HepG2 (cell line): Measurements from ENCODE around the gene PDGFA. TPM values are rescaled to one million over a fixed set of nuclear protein-coding genes. Genes with fewer than 3 reads are reported as not detected.

ENCODE experiments used
- ATF1 ChIP-seq: IDR thresholded peaks from 2 replicates; pipeline ENCODE4 v1.6.1; 2016; ENCODE audit warnings: mild to moderate bottlenecking, control low read depth
- CREB1 ChIP-seq, 2 experiments: fragments of 450-650 bp in 1 of 2; IDR thresholded peaks; 2 replicates each; pipeline ENCODE4 v1.6.1; 2016 to 2017; ENCODE audit warnings: control low read depth in 1 of 2, mild to moderate bottlenecking in 1 of 2, missing compliant biosample characterization in 1 of 2, missing genetic modification characterization in 1 of 2
- HDAC6 ChIP-seq: fragments of 200-600 bp; sonication (generic); IDR thresholded peaks from 2 replicates; pipeline ENCODE4 v1.7.0; 2017; ENCODE audit warnings: mild to moderate bottlenecking, antibody characterized with exemption, low read length, low read depth
- HNF1A ChIP-seq, 2 experiments: sonication (generic) in 1 of 2; formaldehyde crosslinking in 1 of 2; IDR thresholded peaks; 2 replicates each; pipeline versions ENCODE4 v1.4.0 to v1.6.1; 2016 to 2020; ENCODE audit warnings: borderline replicate concordance in 1 of 2, low read depth in 1 of 2, mild to moderate bottlenecking in 1 of 2, missing genetic modification reagents in 1 of 2
- IRF2 ChIP-seq: IDR thresholded peaks from 2 replicates; pipeline ENCODE4 v1.6.1; 2018; ENCODE audit warnings: missing genetic modification reagents, missing compliant biosample characterization
- KDM3A ChIP-seq: IDR thresholded peaks from 2 replicates; pipeline ENCODE4 v1.6.1; 2018; ENCODE audit warnings: low read depth, missing compliant biosample characterization
- NFATC3 ChIP-seq: sonication (generic); formaldehyde crosslinking; IDR thresholded peaks from 2 replicates; pipeline ENCODE4 v1.5.1; 2020; ENCODE audit warnings: mild to moderate bottlenecking, missing genetic modification reagents
- NR2F1 ChIP-seq, 2 experiments: fragments of 450-650 bp in 1 of 2; formaldehyde crosslinking in 1 of 2; IDR thresholded peaks; 2 replicates each; pipeline versions ENCODE4 v1.5.0 to v1.6.1; 2016 to 2020; ENCODE audit warnings: mild to moderate bottlenecking in 1 of 2, missing compliant biosample characterization in 1 of 2, missing genetic modification reagents in 1 of 2, moderate library complexity in 1 of 2
- PATZ1 ChIP-seq: sonication (generic); formaldehyde crosslinking; IDR thresholded peaks from 2 replicates; pipeline ENCODE4 v1.4.0; 2020; ENCODE audit warnings: missing genetic modification reagents
- POLR2AphosphoS5 ChIP-seq: IDR thresholded peaks from 2 replicates; pipeline ENCODE4 v1.6.1; 2012; ENCODE audit warnings: low read depth, low read length
- RARA ChIP-seq: IDR thresholded peaks from 2 replicates; pipeline ENCODE4 v1.6.1; 2016; ENCODE audit warnings: missing genetic modification reagents, missing compliant biosample characterization
- SMAD3 ChIP-seq: sonication (generic); formaldehyde crosslinking; IDR thresholded peaks from 2 replicates; pipeline ENCODE4 v1.4.0; 2020; ENCODE audit warnings: missing genetic modification reagents
- SOX6 ChIP-seq, 2 experiments: fragments of 450-650 bp in 1 of 2; sonication (generic) in 1 of 2; formaldehyde crosslinking in 1 of 2; IDR thresholded peaks; 2 replicates each; pipeline versions ENCODE4 v1.4.0 to v1.6.1; 2017 to 2020; ENCODE audit warnings: antibody characterized with exemption in 1 of 2, mild to moderate bottlenecking in 1 of 2, missing genetic modification reagents in 1 of 2
- TBL1XR1 ChIP-seq: fragments of 150-350 bp; IDR thresholded peaks from 2 replicates; pipeline ENCODE4 v1.6.1; 2014; ENCODE audit warnings: borderline replicate concordance, low read length; ENCODE audit not compliant: partially characterized antibody
- ZNF20 ChIP-seq: sonication (generic); formaldehyde crosslinking; IDR thresholded peaks from 2 replicates; pipeline ENCODE4 v1.4.0; 2020; ENCODE audit warnings: mild to moderate bottlenecking, moderate library complexity, missing genetic modification reagents
- ZNF251 ChIP-seq: sonication (generic); formaldehyde crosslinking; IDR thresholded peaks from 2 replicates; pipeline ENCODE4 v1.9.0; 2021; ENCODE audit warnings: mild to moderate bottlenecking, missing genetic modification reagents
- ZNF275 ChIP-seq: sonication (generic); formaldehyde crosslinking; IDR thresholded peaks from 2 replicates; pipeline ENCODE4 v1.8.0; 2022; ENCODE audit warnings: missing genetic modification reagents, mild to moderate bottlenecking, inconsistent platforms, borderline replicate concordance
- ZNF317 ChIP-seq: sonication (generic); formaldehyde crosslinking; IDR thresholded peaks from 2 replicates; pipeline ENCODE4 v1.5.0; 2020; ENCODE audit warnings: mild to moderate bottlenecking, missing genetic modification reagents
- ZNF460 ChIP-seq: sonication (generic); formaldehyde crosslinking; IDR thresholded peaks from 2 replicates; pipeline ENCODE4 v1.5.1; 2020; ENCODE audit warnings: missing genetic modification reagents, mild to moderate bottlenecking, borderline replicate concordance
- ZNF639 ChIP-seq: conservative IDR thresholded peaks from 2 replicates; pipeline ENCODE4 v1.6.1; 2018; ENCODE audit warnings: missing genetic modification reagents
- polyA plus RNA-seq, 8 experiments: library from polyadenylated mRNA; depleted of rRNA in 3 of 8; stranded (reverse) in 7 of 8; unstranded in 1 of 8; fragments of >200 nt; fragmentation: Illumina TruSeq in 4 of 8; extraction: Trizol in 4 of 8; gene quantifications; 2 replicates each; pipeline versions ENCODE4 v1.2.1 to v1.2.3, GENCODE V29; 2011 to 2016; ENCODE audit warnings: low read depth in 4 of 8, missing spikeins in 1 of 8, mixed read lengths in 1 of 8; ENCODE audit not compliant: insufficient read depth in 1 of 8
- total RNA-seq, 5 experiments: library from RNA; depleted of rRNA; stranded (reverse); fragments of >200 nt; fragmentation: Illumina TruSeq; extraction: Trizol; gene quantifications; 2 replicates each; pipeline ENCODE4 v1.2.3, GENCODE V29; 2016; ENCODE audit warnings: low read depth in 1 of 5

PDGFA gene
- total and polyA plus RNA-seq, 2 of the 13 experiments (the other 11 are each of a cell fraction or from before 2014, with no cell fraction given): 1.5 to 3.4 TPM

GRCh38 chr7:471866-472639, 47.6 kb downstream of the PDGFA start (continued):
- TF ChIP-seq ZNF639 (CRISPR knock-in tag) (no peak), SOX6 (IDR thresholded peaks at IDR 0.05) (no peak), SOX6 (CRISPR knock-in tag; IDR thresholded peaks at IDR 0.05) (peak; percentile 63), ZNF460 (no peak), CREB1 (IDR thresholded peaks at IDR 0.05) (no peak), CREB1 (CRISPR knock-in tag; IDR thresholded peaks at IDR 0.05) (no peak), HDAC6 (no peak), HNF1A (IDR thresholded peaks at IDR 0.05; ENCODE audit: low read depth) (no peak), HNF1A (CRISPR knock-in tag; IDR thresholded peaks at IDR 0.05; ENCODE audit: borderline replicate concordance) (no peak), POLR2AphosphoS5 (peak; percentile 39; the same call in 1 of the 2 replicates), ZNF275 (no peak), ZNF317 (no peak), PATZ1 (CRISPR knock-in tag) (peak; percentile 83), RARA (peak; percentile 66), IRF2 (0 out of 2 replicates have a peak, but pooled peaks have one; percentile 56), KDM3A (CRISPR knock-in tag) (no peak), TBL1XR1 (no peak), NR2F1 (CRISPR knock-in tag; IDR thresholded peaks at IDR 0.05) (peak in 1 of 2 experiments; percentile 56; a peak in 1 of 4 replicates), NFATC3 (no peak), SMAD3 (CRISPR knock-in tag) (no peak), ZNF20 (CRISPR knock-in tag) (no peak), ZNF251 (no peak), ATF1 (no peak)
